COLO668 (cell line): ENCODE data around the gene BBS9.

Source experiments
- DNase-seq: peaks from one replicate; lab custom pipeline; 2025; ENCODE audit not compliant: unreplicated experiment; lab: John Stamatoyannopoulos, UW

Gene BBS9

DNA sequence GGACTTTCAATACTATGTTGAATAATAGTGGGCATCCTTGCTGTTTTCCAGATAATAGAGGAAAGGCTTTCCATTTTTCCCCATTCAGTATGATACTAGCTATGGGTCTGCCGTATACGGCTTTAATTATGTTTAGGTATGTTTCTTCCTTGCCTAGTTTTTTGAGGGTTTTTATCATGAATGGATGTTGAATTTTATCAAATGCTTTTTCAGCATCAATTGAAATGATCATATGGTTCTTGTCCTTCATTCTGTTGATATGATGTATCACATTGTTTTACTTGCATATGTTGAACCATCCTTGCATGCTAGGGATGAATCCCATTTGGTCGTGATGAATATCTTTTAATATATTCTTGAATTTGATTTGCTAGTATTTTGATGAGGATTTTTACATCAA, 11.0 kb upstream of the BBS9 start:
- no peak for DNase-seq

GRCh38 chr7:33127085-33127484, 2.3 kb upstream of the BBS9 start:
- no peak for DNase-seq

DNA sequence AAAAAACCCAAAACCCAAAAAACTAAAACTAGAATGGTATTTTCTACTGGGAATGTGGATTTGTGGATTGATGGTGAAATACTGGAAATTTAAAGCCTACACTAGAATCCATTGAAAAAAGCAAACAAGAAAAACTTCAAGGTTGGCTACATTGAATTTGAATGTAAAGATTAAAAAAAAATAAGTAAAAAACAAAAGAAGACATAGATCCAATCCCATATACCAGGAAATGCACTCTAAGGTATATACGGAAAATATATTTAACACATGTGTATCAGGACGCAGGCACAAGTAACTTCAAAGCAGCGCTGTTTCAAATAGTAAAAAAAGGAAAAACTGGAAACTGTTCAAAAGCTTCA, 754 bp upstream of the BBS9 start:
- DNase-seq: no peak

DNA sequence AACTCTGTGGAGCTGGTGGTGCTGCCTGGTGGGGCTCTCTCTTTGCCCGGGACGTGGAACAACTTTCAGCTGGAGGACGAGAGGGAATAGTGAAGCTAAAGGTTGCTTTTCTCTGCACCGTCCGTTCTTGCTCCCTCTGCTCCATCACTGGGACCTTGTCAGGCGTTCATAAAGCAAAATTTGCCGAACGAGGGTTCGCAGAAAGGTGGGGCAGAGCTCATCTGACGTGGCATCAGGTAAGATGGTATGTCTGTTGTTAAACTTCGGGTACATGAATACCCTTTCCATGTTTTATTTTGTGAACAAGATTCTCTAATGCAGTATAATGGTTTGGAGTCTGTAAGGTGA, 416 bp downstream of the BBS9 start:
- peak; percentile 41 for DNase-seq

DNA sequence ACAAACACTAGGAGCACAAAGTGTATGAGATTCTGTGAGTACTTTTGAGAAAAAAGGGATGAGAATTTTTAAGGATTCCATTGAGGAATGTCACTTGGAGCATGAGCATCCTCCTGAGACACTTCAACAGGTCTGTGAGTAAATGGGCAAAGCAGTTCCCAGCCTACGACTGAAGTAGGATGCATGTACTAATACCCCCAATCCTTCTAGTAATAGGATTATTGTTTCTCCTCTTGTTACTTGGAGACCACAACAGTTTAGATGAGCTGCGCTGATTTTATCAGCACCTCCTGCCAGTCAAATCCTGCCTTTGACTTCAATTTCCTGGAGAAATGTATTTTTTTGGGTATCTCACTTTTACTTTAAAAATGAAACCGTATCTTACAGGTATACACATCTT, 820 bp downstream of the BBS9 start:
- DNase-seq: no peak

- DNase-seq: no peak
These were observed 7.7 kb downstream of the BBS9 start for GRCh38 chr7:33137103-33137502.

- no peak for DNase-seq
These were observed 13.2 kb downstream of the BBS9 start for GRCh38 chr7:33142585-33142984.

GRCh38 chr7:33143996-33144718, 14.8 kb downstream of the BBS9 start:
- DNase-seq: no peak

DNA sequence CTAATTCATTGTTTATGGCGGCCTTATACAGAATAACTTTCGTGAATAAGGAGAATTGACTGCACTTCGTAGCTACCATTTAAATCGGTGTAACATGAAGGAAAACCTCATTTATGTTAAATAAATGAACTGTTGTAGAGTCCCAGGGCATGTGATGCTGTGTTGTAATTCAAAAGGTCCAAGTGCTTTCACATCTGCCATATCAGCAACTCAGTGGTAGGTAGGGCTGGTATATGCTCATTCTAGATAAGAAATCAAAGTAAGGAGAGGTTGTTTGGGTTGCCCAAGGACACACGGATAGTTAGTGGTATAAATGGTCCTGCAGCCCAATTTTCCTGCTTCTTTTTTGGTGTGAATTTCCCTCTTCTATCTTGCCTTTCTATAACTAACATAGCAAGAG, 15.8 kb downstream of the BBS9 start:
- no peak for DNase-seq

DNA sequence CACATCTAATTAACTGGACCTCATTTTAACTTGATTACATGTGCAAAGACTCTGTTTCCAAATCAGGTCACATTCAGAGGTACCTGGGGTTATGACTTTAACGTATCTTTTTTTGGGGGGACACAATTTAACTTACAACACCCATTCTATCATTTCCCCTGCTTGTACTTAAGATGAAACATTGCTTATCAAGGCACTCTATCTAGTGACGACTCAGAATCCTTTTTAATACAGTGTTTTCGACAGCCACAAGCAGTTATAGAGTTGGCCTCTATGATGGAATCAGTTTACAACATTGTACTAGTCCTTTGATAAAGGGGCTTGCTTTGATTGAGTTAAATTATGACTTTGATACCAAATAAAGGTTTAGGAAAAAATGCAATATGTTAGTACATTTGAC, 22.7 kb downstream of the BBS9 start:
- no peak for DNase-seq

- no peak for DNase-seq
These were observed 26.4 kb downstream of the BBS9 start for GRCh38 chr7:33155811-33156210.

DNA sequence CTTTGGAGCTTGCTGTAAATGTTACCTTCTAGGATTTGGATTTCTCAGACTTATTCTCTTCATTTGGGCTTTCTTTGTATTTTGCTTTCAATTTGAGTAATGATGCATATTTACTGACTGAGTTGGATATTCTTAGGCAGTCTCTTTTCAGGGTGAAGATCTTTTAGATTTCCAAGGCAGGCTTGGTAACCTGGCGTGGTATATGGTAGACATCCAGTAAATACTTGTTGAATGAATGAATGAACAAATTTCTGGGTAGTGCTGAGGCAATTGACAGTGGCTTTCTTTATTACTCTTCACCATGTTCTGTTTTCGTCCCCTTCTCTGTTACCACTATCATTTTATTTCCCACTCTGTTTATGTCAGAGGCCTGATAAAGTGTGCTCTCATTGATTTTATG, 27.1 kb downstream of the BBS9 start:
- DNase-seq: no peak

GRCh38 chr7:33157311-33157710, 27.9 kb downstream of the BBS9 start:
- no peak for DNase-seq

- DNase-seq: no peak
These were observed 28.4 kb downstream of the BBS9 start for GRCh38 chr7:33157781-33158180.

GRCh38 chr7:33177876-33178275, 48.5 kb downstream of the BBS9 start:
- no peak for DNase-seq

GRCh38 chr7:33179519-33179918, 50.2 kb downstream of the BBS9 start:
- DNase-seq: no peak

DNA sequence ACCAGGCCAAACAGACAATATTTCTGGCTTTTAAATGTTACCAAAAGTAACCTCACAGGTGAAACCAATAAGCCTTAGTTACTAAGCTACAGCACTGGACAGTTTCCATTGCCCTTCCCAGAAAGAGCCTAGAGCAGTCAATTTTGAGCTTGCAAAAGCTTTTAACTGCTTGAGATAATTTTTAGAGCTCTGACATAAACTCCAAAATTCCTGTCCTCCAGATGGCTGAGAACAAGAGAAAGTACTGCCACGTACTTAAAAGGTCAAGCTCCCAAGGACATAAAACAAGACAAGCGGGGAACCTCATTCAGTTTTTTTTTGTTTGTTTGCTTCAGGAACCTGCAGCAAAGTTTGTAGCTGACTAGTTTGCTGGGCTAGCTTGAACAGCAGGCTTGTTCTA, 54.1 kb downstream of the BBS9 start:
- DNase-seq: no peak

GRCh38 chr7:33184828-33185227, 55.5 kb downstream of the BBS9 start:
- no peak for DNase-seq

DNA sequence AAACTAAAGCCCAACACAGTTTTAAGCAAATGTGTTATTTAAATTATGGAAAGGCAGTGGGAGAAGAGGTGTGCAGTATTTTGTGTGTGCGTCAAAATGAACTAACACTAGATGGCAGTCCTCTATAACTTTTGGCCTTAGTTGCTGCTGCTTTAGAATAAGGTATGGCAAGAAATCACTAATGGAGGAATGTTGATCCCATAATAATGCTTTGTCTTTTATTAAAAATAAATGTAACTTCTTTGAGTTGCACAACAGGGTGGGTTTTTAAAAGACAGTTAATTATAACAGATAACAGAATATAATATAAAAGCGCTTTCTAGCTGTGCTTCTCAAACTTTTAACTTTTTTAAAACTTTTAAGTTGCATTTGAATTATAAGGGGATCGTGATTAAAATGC, 56.4 kb downstream of the BBS9 start:
- DNase-seq: peak; percentile 24

DNA sequence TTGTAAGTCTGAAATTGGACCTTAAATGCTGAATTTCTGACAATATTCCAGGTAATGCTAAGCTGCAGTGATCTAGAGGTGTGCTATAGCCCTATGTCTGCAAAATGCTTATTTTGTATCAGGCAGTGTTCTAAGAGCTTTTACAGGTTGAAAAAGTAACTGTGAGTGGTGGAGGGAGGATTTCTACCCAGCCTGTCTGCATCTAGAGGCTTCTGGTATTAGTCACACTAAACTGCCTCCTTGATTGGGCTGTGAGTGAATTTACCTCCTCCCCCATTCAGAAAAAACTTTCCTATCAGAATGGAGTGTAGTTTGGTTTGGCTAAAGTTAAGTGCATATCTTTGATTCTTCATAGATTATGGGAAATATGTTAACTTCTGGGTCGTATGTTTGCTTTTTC, 56.8 kb downstream of the BBS9 start:
- DNase-seq: no peak

- DNase-seq: no peak
These were observed 61.4 kb downstream of the BBS9 start for GRCh38 chr7:33190688-33191304.

- DNase-seq: peak; percentile 21
These were observed 62.0 kb downstream of the BBS9 start for GRCh38 chr7:33191340-33191739.

DNA sequence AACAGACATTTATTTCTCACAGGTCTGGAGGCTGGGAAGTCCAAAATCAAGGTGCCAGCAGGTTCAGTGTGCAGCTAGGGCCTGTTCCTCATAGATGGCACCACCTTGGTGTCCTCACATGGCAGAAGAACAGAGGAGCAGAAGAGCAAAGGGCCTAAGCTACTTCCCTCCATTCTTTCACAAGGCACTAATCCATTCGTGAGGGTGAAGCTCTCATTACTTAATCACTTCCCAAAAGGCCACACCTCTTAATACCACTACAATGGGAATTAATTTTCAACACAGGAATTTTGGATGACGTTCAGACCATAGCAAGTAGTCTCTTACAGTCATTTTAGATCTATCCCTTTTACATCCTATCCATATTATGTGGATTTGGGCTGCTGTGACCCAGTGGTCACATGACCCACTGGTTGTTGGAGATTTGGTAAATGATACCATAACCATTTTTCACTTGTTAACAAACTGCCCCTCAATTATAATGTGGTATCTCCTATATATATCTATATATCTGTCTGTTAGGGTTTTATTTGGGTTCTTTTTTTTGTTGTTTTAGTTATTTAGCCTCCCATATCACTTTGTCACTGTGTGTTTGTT, 63.4 kb downstream of the BBS9 start:
- DNase-seq: no peak
